SK-N-SH treated with all-trans-retinoic acid at 6 μM for 48 hours (cell line): ENCODE measurements around the gene ABCC10.

ENCODE experiments used
- BACH2 ChIP-seq: fragments of 250-450 bp; sonication (Bioruptor Pico); IDR thresholded peaks from 2 replicates; pipeline ENCODE4 v1.9.0; 2021; ENCODE audit warnings: mild to moderate bottlenecking, borderline replicate concordance
- CSRNP3 ChIP-seq: fragments of 250-450 bp; sonication (Bioruptor Pico); IDR thresholded peaks from 2 replicates; pipeline ENCODE4 v1.5.1; 2021; ENCODE audit warnings: mild to moderate bottlenecking, moderate library complexity
- GLIS3 ChIP-seq: fragments of 250-450 bp; sonication (Bioruptor Pico); IDR thresholded peaks from 2 replicates; pipeline ENCODE4 v1.5.0; 2020; ENCODE audit warnings: mild to moderate bottlenecking, moderate library complexity
- PATZ1 ChIP-seq: fragments of 250-450 bp; sonication (Bioruptor Pico); IDR thresholded peaks from 2 replicates; pipeline ENCODE4 v1.8.0; 2020; ENCODE audit warnings: mild to moderate bottlenecking, moderate library complexity, borderline replicate concordance
- RARB ChIP-seq: fragments of 250-450 bp; sonication (Bioruptor Pico); IDR thresholded peaks from 2 replicates; pipeline ENCODE4 v1.8.0; 2021; ENCODE audit warnings: mild to moderate bottlenecking, moderate library complexity
- ZFP3 ChIP-seq: fragments of 250-450 bp; sonication (Bioruptor Pico); IDR thresholded peaks from 2 replicates; pipeline ENCODE4 v1.5.0; 2020; ENCODE audit warnings: mild to moderate bottlenecking, moderate library complexity
- ZNF565 ChIP-seq: fragments of 450-650 bp; formaldehyde crosslinking; conservative IDR thresholded peaks from 2 replicates; pipeline ENCODE4 v1.5.0; 2020; ENCODE audit warnings: low read depth, mild to moderate bottlenecking, moderate library complexity
- ZNF8 ChIP-seq: fragments of 450-650 bp; formaldehyde crosslinking; IDR thresholded peaks from 2 replicates; pipeline ENCODE4 v1.5.0; 2020; ENCODE audit warnings: mild to moderate bottlenecking, moderate library complexity
- TF ChIP-seq, protein P1 (sequence below): fragments of 250-450 bp; sonication (Bioruptor Pico); IDR thresholded peaks from 2 replicates; pipeline ENCODE4 v1.5.1; 2020; ENCODE audit warnings: low read depth, mild to moderate bottlenecking, moderate library complexity

DNA sequence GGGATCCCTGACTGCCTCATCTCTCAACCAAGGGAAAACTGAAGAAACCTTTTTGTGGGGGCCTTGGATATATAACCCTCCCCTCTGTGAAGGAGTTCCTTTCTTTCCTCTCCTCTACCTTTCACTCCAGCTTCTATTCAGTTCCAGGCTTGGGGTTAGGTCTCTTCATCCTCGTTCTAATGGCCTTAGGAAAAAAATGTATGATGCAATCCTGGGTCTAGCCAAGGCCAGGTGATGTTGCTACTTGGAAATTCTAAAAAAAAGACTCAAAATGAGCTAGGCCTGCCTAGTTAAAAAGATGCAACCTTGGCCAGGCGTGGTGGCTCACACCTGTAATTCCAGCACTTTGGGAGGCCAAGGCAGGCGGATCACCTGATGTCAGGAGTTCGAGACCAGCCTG is 7.6 kb downstream of the ABCC10 start:
- TF ChIP-seq CSRNP3 = no peak
- no peak for TF ChIP-seq BACH2
- TF ChIP-seq GLIS3 (CRISPR knock-in tag) = no peak
- no peak for TF ChIP-seq ZNF8 (CRISPR knock-in tag)
- TF ChIP-seq RARB (CRISPR knock-in tag) = no peak
- no peak for TF ChIP-seq ZNF565 (CRISPR knock-in tag)
- TF ChIP-seq ZFP3 (CRISPR knock-in tag) = no peak
- TF ChIP-seq PATZ1 (CRISPR knock-in tag) = no peak
- TF ChIP-seq, protein P1, sequence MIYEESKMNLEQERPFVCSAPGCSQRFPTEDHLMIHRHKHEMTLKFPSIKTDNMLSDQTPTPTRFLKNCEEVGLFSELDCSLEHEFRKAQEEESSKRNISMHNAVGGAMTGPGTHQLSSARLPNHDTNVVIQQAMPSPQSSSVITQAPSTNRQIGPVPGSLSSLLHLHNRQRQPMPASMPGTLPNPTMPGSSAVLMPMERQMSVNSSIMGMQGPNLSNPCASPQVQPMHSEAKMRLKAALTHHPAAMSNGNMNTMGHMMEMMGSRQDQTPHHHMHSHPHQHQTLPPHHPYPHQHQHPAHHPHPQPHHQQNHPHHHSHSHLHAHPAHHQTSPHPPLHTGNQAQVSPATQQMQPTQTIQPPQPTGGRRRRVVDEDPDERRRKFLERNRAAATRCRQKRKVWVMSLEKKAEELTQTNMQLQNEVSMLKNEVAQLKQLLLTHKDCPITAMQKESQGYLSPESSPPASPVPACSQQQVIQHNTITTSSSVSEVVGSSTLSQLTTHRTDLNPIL = no peak
